HG03135 (cell line): ENCODE measurements around the gene CCDC83.
A peak's percentile ranks its signal among the peaks of the same experiment; 100 is the strongest.
"Not testable (repeated sequence)": the region's sequence is repeated elsewhere in the genome, so short reads cannot be mapped to it uniquely, and the experiment has no call there.

Experiments
- ATAC-seq: cut with Tn5 transposase; IDR thresholded peaks from one replicate; pipeline ENCODE4 v1.9.1; 2021; ENCODE audit warnings: mild to moderate bottlenecking, moderate library complexity; ENCODE audit not compliant: unreplicated experiment

Gene CCDC83

GRCh38 chr11:85835263-85835662 is 19.9 kb upstream of the CCDC83 start:
- no peak for ATAC-seq

DNA sequence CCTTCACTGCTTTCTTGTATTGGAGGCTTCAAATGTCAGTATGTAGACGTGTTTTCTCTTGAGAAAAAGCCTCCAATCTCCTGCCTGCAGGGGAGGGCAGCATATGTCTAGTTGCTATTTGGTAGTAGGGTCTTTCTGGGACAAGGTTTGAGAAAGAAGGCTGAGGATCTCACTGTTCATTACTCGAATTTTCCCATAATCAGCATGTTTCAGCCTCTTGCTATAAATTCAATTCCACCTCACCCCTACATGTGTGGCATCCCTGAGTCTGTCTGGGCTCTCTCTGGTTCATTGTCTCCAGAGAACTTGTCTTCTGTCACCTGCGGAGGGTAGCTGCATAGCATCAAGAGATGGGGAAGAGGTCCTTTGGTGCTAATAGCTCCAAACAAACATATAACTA is 19.5 kb upstream of the CCDC83 start:
- no peak for ATAC-seq

DNA sequence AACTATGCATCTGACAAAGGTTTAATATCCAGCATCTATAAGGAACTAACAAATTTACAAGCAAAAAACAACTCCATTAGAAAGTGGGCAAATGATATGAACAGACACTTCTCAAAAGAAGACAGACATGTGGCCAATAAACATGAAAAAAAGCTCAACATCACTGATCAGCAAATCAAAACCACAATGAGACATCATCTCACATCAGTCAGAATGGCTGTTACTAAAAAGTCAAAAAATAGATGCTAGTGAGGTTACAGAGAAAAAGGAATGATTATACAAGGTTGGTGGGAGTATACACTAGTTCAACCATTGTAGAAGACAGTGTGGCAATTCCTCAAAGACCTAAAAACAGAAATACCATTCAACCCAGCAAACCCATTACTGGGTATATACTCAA is 14.3 kb upstream of the CCDC83 start:
- ATAC-seq: not testable (repeated sequence)

DNA sequence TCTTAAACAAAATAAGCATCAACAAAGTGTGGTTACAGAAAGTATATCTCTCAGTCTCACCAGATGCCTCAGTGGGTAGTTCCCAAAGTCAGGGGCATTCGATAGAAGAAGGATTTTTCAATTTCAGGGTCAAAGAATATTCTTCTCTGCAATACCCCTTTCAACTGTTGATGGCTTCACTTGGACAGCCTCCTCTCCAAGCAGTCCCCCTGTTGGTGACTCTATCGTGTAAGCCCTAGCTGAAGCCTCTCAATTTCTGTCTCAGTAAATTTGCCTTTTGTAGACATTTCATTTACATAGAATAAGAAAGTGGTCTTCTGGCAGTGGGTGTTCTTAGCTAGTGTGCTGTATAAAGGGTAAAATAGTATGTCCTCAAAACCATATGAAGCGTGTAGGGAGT is 11.3 kb upstream of the CCDC83 start:
- ATAC-seq: no peak

DNA sequence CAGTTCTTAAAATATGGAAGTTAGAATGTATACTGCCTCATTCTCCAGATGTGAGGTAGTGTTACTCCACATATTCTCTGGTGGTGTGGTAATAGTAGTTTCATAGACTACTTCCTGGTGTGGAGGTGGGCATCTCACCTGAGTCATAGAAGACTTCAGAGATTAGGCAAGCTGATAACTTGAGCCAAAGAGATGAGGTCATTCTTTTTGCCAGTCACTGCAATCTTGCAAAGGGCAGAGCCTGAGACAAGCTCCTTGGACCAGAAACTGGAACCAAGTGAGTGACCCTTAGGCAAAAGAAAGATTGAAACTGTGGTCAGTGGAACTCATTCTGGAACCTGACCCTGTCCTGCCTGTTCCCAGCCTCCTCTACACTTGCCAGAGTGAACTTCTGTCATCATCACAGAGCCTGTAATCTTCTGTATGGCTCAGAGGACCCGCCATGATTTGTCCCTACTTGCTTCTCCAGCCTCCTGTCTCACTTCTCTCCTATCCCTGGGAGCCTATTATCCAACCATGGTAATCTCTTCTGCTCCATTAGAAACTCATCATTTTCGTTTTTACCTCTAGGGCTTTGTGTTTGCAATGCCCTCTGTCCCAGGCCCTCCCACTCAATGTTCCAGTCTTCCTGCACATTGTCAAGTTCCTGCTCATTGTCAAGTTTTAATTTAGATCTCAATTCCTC is 10.6 kb upstream of the CCDC83 start:
- ATAC-seq: no peak

DNA sequence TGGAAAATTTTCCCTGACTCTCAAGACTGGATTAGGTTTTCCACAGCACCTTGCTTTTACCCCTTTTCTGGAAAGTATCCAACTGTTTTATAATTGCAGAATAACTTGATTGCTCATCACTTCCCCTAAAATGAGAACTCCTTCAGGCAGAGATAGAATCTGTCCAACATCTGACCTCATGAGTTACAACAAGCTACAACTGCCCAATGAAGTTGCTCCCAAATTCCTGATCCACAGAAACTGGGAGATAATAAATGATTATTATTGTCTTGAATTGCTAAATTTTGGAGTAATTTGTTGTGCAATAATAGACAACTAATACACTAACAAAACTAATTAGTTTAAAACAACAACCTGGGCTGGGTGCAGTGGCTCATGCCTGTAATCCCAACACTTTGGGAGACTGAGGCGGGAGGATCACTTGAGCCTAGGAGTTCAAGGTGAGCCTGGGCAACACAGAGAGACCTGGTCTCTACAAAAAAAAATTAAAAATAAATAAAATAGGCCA is 10.0 kb upstream of the CCDC83 start:
- ATAC-seq: no peak

GRCh38 chr11:85847436-85847835 is 7.7 kb upstream of the CCDC83 start:
- ATAC-seq: no peak

DNA sequence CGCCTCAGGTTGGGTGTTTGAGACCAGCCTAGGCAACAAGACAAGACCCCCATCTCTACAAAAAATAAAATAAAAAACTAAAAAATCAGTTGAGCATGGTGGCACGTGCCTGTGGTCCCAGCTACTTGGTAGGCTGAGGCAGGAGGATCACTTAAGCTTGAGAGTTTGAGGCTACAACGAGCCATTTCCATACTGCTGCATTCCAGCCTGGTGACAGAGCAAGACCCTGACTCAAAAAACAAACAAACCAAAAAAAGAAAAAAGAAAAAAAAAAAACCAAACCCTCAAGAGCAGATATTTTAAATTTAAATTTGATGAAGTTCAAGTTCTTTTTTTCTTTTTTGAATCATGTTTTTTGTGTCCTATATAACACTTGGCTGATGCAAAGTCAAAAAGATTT is 7.2 kb upstream of the CCDC83 start:
- ATAC-seq: no peak

GRCh38 chr11:85848556-85848955 is 6.6 kb upstream of the CCDC83 start:
- ATAC-seq: no peak

DNA sequence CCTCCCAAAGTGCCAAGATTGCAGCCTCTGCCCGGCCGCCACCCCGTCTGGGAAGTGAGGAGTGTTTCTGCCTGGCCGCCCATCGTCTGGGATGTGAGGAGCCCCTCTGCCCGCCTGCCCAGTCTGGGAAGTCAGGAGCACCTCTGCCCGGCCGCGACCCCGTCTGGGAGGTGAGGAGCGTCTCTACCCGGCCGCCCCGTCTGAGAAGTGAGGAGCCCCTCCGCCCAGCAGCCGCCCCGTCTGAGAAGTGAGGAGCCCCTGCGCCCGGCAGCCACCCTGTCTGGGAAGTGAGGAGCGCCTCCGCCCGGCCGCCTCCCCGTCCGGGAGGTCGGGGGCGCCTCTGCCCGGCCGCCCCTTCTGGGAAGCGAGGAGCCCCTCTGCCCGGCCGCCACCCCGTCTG is 2.4 kb upstream of the CCDC83 start:
- not testable (repeated sequence) for ATAC-seq

GRCh38 chr11:85853541-85853940 is 1.6 kb upstream of the CCDC83 start:
- ATAC-seq: not testable (repeated sequence)

GRCh38 chr11:85854212-85854556 is 999 bp upstream of the CCDC83 start:
- no peak for ATAC-seq

GRCh38 chr11:85854557-85855340 is 434 bp upstream of the CCDC83 start:
- ATAC-seq: peak; percentile 100

DNA sequence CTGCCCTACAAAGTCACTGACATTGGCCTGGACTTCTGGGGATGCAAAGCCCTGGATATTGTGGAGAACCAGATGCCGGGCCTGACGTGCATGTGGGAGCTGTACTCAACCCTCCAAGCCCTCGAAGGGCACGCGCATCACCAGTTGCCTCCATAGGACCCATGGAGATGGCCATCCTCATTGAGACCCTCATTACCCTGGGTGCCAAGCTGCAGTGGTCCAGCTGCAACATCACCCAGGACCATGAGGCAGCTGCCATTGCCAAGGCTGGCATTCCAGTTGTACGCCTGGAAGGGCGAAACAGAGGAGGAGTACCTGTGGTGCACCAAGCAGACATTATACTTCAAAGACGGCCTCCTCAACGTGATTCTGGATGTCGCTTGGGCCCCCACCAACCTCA is 1.9 kb downstream of the CCDC83 start:
- no peak for ATAC-seq

DNA sequence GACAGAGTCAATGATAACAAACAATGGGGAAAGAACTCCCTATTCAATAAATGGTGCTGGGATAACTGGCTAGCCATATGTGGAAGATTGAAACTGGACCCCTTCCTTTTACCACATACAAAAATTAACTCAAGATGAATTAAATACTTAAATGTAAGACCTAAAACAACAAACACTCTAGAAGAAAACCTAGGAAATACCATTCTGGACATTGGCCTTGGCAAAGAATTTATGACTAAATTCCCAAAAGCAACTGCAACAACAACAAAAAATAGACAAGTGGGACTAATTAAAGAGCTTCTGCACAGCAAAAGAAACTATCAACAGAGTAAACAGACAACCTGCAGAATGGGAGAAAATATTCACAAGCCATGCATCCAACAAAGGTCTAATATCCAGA is 4.4 kb downstream of the CCDC83 start:
- ATAC-seq: not testable (repeated sequence)

- ATAC-seq: no peak
Observed at GRCh38 chr11:85863855-85864254, 8.7 kb downstream of the CCDC83 start.

DNA sequence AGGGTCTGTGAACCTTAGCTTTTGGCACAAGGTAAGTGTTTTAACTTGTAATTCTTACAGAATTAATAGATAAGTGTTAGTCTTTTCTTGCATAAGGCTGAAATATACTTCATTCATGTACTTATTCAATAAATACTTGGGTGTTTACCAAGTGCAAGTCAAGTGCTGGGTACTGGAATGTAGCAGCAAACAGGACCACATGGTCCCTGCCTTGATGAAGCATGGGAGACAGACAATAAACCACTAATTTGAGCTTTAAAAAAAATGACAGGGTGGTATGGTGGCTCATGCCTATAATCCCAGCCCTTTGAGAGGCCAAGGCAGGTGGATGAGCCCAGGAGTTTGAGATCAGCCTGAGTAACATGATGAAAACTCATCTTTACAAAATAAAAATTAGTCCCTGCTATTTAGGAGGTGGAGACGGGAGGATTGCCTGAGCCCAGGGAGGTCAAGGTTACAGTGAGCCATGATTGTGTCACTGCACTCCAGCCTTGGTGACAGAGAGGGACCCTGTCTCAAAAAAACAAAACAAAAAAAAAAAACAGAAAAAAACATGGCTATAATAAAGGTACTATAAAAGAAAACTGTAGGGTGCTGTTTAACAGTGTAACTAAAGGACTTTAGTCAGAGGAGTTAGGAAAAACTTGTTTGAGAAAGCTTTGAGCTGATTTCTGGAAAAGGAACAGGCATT is 11.1 kb downstream of the CCDC83 start:
- ATAC-seq: no peak

DNA sequence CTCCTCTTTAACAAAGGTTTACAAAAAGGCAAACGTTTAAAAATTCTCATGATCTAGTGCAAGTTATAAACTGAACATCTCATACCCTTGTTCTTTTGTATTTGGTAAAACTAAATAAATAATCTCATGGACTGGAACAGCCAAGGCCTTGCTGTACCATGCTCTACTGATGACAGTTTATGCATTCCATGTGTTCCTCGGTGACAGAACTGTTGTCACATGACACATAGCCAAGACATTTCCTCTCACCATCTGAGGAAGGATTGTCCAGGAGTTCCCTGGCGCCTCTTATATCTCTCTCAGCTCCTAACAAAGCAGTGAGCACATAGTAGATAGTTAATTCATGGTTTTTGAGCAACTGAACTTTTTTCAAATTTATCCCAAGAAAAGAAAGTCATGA is 12.6 kb downstream of the CCDC83 start:
- ATAC-seq: no peak

DNA sequence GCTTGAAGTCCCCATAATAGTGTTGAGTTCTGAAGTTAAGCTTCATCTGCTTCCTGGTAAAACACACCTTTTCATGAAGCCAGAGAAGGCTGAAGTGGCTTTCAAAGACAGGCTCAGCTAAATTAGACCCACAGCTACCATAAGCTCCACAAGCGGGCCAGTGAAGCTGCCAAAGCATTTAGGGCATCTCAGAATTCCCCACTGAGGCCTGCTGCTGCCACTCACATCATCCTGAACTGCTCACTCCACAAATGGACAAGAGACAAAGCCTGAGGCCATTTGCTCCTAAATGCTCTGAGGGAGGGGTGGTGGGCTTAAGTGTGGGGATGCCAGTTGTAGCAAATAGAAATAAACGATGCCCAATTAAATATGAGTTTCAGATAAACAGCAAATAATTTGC is 14.6 kb downstream of the CCDC83 start:
- ATAC-seq: no peak

DNA sequence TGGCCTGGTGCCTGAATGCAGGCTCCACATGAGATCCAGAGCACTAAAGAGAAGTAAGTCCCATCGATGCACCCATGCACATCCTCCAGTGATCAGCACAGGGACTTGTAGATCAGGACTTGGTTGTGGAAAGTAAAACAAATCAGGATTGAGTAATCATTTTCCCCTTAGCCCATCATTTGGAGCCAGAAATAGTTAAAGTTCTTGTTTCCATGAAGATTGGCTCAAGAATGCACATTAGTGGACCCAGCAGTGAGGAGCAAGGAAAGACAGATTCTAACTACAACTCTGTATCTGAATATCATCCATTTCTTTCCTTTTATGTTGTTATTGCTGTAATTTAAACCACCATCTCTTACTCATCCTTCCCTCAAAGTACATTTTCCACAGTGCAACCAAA is 19.1 kb downstream of the CCDC83 start:
- no peak for ATAC-seq

DNA sequence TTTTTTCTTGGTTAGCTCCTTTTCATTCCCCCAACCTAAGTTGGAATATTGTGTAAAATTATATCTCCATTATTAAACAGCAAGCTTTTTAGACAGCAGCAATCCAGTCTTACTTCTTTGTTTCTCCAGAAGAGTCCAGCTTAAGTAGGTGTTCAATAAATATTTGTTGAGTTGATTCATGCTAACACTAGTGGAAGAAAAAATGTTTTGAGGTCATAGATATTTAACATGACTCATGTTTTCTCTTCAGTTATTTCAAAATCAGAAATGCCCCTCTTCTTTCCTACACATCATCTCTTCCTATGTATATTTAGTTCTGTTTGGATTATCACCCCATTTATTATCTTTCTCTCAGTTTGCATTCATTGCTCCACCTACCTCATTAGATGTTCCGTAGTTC is 20.3 kb downstream of the CCDC83 start:
- ATAC-seq: no peak

- ATAC-seq: no peak
Observed at GRCh38 chr11:85884581-85885021, 29.4 kb downstream of the CCDC83 start.
